Measurements from ENCODE around the gene TCF4.

Gene TCF4

GRCh38 chr18:55588111-55588869 is at the start of gene TCF4:
Gene TCF4 (minus strand): TSS chr18:55588192. CDS start chr18:55587116, 1,076 bp downstream.
- DNase-seq (ENCODE audit: low read depth in 2 of 2) = peak in 1 of 2 experiments; percentile 34

GRCh38 chr18:55637204-55637603 is 49.2 kb upstream of the TCF4 start:
- DNase-seq (ENCODE audit: low read depth in 2 of 2) = no peak

DNA sequence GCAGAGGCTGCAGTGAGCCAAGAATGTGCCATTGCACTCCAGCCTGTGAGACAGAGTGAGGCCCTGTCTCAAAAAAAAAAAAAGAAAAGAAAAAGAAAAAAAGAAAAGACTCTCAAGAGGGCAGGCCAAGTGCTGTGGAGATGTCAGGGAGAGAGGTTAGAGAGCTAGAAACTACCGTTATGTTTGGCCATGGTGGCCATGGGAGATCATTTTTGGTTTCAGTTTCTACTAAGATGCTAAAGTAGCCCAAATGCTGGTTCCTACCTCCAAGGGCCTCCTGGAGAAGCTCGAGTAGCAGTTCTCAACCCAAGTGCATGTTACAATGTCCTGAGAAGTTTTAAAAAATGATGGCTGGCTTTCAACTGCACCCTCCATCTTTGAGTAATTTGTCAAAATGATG is 47.4 kb upstream of the TCF4 start:
- no peak for DNase-seq (ENCODE audit: low read depth in 2 of 2)

DNA sequence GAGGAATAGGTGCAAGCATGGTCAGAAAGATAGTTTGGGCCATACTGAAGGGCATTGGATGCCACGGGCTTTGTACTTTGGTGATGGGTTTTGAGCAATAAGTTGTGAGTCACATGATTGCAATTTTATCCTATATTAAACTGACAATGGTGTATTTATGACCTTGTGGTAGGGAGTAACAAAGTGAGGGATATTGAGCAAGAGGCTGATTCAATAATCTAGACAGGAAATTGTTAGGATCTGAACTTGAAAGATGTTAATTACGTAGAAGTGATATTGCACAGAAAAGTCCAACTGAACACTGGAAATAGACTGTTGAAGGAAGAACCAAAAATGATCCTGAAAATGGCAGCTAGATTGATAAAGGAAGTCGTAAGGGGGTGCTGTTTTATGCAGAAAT is 46.6 kb upstream of the TCF4 start:
- peak; percentile 89 for DNase-seq (ENCODE audit: low read depth in 2 of 2)

DNA sequence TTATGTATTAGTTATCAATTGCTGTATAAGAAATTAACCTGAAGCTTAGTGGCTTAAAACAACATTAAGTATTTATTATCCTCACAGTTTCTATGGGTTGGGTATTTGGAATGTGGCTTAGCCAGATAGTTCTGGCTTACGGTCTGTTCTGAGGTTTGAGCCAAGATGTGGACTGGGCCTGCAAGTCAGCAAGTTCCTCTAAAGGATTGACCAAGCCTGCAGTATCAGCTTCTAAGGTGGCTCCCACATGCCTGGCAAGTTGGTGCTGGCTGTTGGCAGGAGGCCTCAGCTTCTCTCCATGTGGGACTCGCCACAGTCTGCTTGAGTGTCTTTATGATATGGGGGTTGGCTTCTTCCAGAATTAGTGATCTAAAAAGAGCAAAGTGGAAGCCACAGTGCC is 45.0 kb upstream of the TCF4 start:
- no peak for DNase-seq (ENCODE audit: low read depth in 2 of 2)

DNA sequence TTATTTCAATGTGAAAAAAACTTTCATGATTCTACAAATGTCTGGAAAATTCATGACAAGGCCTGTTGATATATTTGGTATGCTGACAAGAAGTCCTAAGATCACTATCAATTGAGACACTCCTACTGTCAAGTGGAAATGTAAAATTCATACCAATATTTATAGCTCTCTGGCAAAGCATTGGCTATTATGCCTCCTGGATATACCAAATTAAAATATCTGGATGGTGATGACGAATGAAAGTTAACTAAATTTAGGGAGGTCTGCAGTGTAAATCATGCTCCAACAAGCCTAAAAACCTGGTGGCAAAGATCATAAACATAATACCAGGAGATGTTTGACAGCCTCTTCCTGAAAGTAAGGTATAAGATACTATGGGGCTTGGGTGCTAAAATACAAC is 41.1 kb upstream of the TCF4 start:
- DNase-seq (ENCODE audit: low read depth in 2 of 2) = no peak

DNA sequence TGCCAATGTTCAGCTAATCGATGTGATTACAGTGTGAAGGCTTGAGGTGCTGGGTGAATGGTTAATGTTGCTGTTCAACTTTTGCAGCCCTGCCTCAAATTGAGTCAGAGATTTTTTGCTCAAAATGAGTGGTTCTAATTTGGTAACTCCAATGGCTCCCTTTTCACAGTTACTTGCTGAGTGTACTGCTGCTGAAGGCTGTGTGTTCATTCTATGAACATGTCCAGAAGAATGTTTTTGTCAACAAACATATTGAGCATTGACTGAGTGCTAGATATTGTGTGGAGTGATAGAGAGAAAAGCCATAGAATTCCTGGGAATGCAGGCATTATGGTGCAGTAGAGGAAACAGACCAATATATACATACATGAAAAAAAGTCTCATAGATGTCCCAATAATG is 39.0 kb upstream of the TCF4 start:
- DNase-seq (ENCODE audit: low read depth in 2 of 2) = no peak

DNA sequence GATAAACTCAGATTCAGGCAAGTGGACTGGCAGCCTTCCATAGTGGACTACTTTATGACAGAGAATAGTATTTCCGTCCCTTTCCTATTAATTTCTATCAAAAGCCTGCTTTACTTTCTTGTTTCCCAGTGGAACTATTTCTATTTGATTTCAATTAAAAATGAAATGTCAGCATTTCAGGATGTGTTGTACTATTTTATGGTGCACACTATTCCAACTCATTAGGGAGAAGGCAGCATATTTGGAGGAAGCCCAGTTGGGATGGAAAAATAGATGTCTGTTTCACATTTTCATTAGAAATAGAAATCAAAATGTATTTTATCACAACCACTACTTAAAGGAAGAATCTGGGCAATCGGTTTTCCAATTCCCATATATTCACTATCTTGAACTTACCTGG is 37.9 kb upstream of the TCF4 start:
- DNase-seq (ENCODE audit: low read depth in 2 of 2) = no peak

GRCh38 chr18:55623626-55624025 is 35.6 kb upstream of the TCF4 start:
- no peak for DNase-seq (ENCODE audit: low read depth in 2 of 2)

DNA sequence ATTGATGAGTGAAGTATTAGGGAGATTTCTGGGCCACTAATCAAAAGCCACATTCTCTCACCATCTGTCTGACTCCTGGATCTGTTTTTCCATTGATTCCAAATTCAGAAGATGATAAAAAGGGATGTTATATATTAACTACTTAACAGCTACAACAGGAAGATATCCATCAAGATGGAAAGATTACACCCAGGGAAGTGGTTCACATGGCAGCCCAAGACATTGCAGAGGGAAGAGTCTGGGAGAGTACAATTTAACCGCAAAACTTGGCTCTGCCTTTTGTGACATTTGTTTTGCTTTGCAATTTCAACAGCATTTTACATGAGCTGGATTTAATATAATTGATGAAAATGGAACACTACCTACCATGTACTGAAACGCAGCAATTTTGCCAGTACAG is 22.5 kb upstream of the TCF4 start:
- peak in 1 of 2 experiments; percentile 63 for DNase-seq (ENCODE audit: low read depth in 2 of 2)

- no peak for DNase-seq (ENCODE audit: low read depth in 2 of 2)
Measured at GRCh38 chr18:55609160-55609825, 21.3 kb upstream of the TCF4 start.

DNA sequence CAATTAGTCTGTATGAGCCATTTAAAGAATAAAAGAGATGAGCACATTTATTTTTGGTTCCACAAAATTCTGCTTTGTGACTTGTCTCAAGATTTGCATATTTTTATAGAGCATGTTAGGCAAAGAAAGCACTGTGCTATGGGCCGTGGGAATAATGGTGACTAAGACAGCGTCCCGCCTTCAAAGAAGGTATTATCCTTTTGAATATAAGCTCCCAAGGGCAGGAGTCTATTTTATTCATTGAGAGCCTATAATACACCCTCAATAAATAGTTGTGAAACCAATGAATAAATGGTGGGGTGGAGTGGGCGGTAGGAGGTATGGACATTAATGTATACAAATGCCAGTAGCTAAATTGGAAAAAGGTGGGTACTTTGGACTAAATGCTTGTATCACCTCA is 20.5 kb upstream of the TCF4 start:
- DNase-seq (ENCODE audit: low read depth in 2 of 2) = no peak

DNA sequence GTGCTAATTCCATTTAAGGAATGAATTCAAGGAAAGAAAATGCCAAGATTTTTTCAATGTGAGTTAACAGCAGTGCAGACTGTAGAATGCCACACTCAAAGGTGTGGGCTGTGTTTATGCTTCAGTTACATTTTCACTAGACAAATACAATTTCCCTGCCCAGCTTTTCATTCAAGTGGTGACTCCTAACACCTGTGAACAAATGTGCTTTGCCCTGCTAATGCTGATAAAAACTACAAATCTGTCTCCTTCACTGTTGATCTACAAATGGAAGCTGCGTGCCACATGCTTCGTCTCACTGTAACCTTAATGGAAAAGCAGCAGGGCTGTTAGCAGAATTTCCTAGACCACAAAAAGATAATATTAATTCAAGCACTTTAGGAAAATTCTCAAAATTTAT is 19.8 kb upstream of the TCF4 start:
- no peak for DNase-seq (ENCODE audit: low read depth in 2 of 2)

GRCh38 chr18:55605733-55606338 is 17.8 kb upstream of the TCF4 start:
- DNase-seq (ENCODE audit: low read depth in 2 of 2) = no peak

DNA sequence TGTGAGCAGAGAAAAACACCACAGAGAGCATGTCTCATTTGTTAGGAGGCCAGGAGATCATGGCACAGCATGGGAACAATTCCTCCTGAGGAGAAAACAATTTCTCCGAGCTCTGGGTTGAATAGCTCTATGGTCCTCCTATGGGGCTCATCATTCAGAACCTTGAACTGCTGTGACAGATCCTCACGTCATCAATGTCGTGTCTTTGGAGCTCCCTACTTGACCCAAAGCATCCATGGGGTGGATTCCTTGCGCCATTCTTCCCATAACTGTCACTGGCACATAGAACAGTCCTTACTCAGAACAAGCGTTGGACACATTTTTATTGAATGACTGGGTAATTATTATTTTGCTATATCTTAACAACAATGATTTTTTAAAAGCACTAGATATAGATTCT is 15.8 kb upstream of the TCF4 start:
- DNase-seq (ENCODE audit: low read depth in 2 of 2) = no peak

GRCh38 chr18:55593888-55594287 is 5.9 kb upstream of the TCF4 start:
- no peak for DNase-seq (ENCODE audit: low read depth in 2 of 2)

DNA sequence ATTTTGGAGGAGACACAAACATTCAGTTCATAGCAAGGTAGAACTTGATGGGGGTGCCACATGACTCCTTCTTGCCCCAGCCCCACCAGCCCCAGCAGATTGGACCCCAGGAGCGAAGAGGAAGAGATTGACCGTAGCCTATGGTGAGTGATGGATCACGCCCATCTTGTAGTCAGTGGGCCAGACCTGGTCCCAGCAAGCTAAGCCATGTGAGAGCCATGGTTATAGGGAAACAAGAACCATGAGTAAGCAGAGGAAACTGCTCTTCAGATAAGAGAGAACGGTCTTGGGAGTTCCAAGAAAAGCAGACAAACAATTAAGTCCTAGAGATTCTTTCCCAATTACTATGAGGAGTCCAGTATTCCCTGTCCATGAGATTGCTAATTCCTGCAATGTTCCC is 4.6 kb upstream of the TCF4 start:
- DNase-seq (ENCODE audit: low read depth in 2 of 2) = no peak

GRCh38 chr18:55592106-55592505 is 4.1 kb upstream of the TCF4 start:
- DNase-seq (ENCODE audit: low read depth in 2 of 2) = no peak

DNA sequence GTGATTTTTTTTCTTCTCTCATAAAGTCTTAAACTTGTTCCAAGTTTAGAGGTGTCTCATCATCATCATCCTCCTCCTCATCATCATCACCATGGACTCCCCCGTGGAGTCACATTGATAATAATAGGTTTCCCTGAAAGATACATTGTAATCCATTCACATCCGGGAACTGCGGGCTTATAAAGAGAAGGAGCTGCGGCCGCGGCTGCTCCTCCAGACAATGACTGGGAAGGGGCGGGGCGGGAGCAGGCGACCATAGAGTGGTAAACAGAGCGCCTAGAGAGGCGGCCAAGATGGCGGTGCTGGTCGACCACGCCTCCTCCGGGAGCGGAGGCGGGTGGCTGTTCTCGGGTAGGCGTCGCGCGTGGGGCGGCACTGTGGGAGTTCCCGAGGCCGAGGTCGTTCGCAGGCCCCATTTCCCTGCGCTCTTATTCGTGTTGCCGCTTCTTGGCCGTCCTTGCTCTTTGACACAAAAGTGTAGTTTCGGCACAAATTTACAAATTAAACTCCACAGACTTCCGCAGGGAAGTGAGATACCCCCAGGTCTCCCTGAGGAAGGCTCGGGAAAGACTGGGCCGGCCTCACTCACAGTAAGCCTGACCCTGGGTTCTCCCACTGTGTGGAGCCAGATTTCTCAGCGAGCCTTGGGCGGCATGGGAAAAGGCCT is 1.8 kb upstream of the TCF4 start:
- DNase-seq (ENCODE audit: low read depth in 2 of 2) = peak; percentile 93 to 95

DNA sequence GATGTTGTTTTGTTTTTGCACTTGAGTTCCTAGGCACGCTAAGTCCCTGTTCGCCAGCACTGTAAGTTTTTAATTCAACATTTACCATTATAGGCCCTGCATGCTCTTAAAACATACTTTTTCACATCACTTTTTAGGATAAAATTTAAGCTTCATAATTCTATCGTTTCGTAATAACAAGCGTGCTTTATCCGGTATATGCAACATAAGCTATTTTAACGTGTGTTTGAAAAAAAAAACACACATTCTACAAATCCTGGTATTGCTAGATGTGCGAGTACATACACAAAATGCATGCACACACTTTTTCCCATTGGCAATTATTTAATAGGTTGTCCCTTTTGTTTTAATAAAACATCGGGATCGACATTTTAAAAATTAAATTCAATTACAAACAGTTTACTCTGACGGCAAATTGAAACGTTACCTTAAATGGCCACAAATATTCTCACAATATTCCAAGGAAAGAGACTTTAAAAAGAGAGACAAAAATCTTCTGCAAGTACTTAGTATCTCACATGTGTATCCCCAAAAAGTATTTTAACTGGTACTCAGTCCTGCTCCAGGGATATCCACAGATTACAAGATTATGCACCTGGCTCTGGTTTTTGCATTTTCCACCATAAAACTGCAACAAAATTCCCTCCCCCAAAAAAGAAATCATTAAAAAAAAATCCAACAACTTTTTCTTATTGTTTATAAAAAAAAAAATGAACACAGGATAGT is 1.0 kb upstream of the TCF4 start:
- DNase-seq (ENCODE audit: low read depth in 2 of 2) = peak in 1 of 2 experiments; percentile 15

- DNase-seq (ENCODE audit: low read depth in 2 of 2) = peak in 1 of 2 experiments; percentile 28
Measured at GRCh38 chr18:55587418-55588110, 428 bp downstream of the TCF4 start.
